H1 (cell line): ENCODE data around the gene MIER3. TPM values are rescaled to one million over a fixed set of nuclear protein-coding genes. Genes with fewer than 3 reads are reported as not detected.

Experiments
- CTCF ChIA-PET: fragments of 300-600 bp; sonication (Branson Sonifier 250); formaldehyde crosslinking; loops from one replicate; lab custom pipeline; 2021; ENCODE audit not compliant: partially characterized antibody; lab: Charles Lee
- POLR2A ChIA-PET: fragments of 300-600 bp; sonication (Branson Sonifier 250); formaldehyde crosslinking; loops from one replicate; lab custom pipeline; 2021; ENCODE audit warnings: inconsistent platforms; ENCODE audit not compliant: partially characterized antibody; lab: Charles Lee
- DNase-seq, 2 experiments: peaks; one replicate each; pipeline versions ENCODE4 v3.0.0 to v3.0.0-alpha.2; 2010 to 2022; ENCODE audit warnings: low spot score in 2 of 2, low read depth in 1 of 2, mixed read lengths in 1 of 2
- FAIRE-seq: peaks from 2 replicates; lab custom pipeline; 2011; peaks lifted over from hg19 to GRCh38; lab: Jason Lieb, UNC
- H2AFZ ChIP-seq: 2 replicates; pipeline ENCODE4 v1.8.1; 2012; ENCODE audit warnings: low read length, inconsistent platforms
- H2AK5ac ChIP-seq: 2 replicates; pipeline ENCODE4 v1.6.1; 2013; ENCODE audit warnings: low read depth, low read length
- H2BK120ac ChIP-seq: replicated peaks from 2 replicates; pipeline ENCODE3; 2013; ENCODE audit warnings: low read depth, low read length, inconsistent platforms
- H2BK12ac ChIP-seq: 2 replicates; pipeline ENCODE4 v1.6.1; 2013; ENCODE audit warnings: low read depth, low read length
- H2BK15ac ChIP-seq: 2 replicates; pipeline ENCODE4 v1.6.1; 2013; ENCODE audit warnings: low read length
- H2BK20ac ChIP-seq: 2 replicates; pipeline ENCODE4 v1.6.1; 2013; ENCODE audit warnings: low read length
- H2BK5ac ChIP-seq: 2 replicates; pipeline ENCODE4 v1.6.1; 2013; ENCODE audit warnings: low read depth, low read length
- H3K14ac ChIP-seq: 2 replicates; pipeline ENCODE4 v1.6.1; 2013; ENCODE audit warnings: inconsistent platforms; ENCODE audit not compliant: insufficient read length
- H3K18ac ChIP-seq: 2 replicates; pipeline ENCODE4 v1.6.1; 2013; ENCODE audit warnings: low read length; ENCODE audit errors: extremely low read depth
- H3K23ac ChIP-seq: 2 replicates; pipeline ENCODE4 v1.6.1; 2013; ENCODE audit warnings: inconsistent platforms; ENCODE audit not compliant: insufficient read length
- H3K23me2 ChIP-seq: 2 replicates; pipeline ENCODE4 v1.6.1; 2013; ENCODE audit warnings: low read depth, low read length
- H3K27ac ChIP-seq: 2 replicates; pipeline ENCODE4 v1.6.1; 2011; ENCODE audit warnings: low read depth, low read length, inconsistent platforms
- H3K27me3 ChIP-seq, 4 experiments: replicated peaks in 1 of 4; 1 replicate in 1 of 4; 2 replicates in 3 of 4; pipeline versions ENCODE4 v1.6.1 to v1.8.1; 2011 to 2013; ENCODE audit warnings: low read length in 3 of 4, mild to moderate bottlenecking in 3 of 4, inconsistent platforms in 2 of 4, mixed read lengths in 2 of 4, moderate library complexity in 1 of 4; ENCODE audit not compliant: control insufficient read depth in 3 of 4, insufficient read depth in 3 of 4; ENCODE audit errors: extremely low read depth in 1 of 4
- H3K36me3 ChIP-seq, 4 experiments: 2 replicates each; pipeline versions ENCODE4 v1.6.1 to v1.8.1; 2011 to 2013; ENCODE audit warnings: mild to moderate bottlenecking in 4 of 4, low read length in 3 of 4, moderate library complexity in 2 of 4, control low read depth in 1 of 4, inconsistent platforms in 1 of 4; ENCODE audit not compliant: insufficient read depth in 4 of 4, control insufficient read depth in 2 of 4
- H3K4ac ChIP-seq: replicated peaks from 2 replicates; pipeline ENCODE3; 2013; ENCODE audit warnings: low read length, low read depth, mixed read lengths, inconsistent platforms; ENCODE audit not compliant: insufficient read length
- H3K4me1 ChIP-seq, 4 experiments: replicated peaks in 1 of 4; 1 replicate in 1 of 4; 2 replicates in 3 of 4; pipeline versions ENCODE4 v1.6.1 to v1.8.1; 2011 to 2013; ENCODE audit warnings: low read length in 3 of 4, inconsistent platforms in 2 of 4, mixed read lengths in 1 of 4; ENCODE audit not compliant: insufficient read depth in 4 of 4, control insufficient read depth in 3 of 4
- H3K4me2 ChIP-seq, 2 experiments: 2 replicates each; pipeline versions ENCODE4 v1.6.1 to v1.8.1; 2011 to 2013; ENCODE audit warnings: low read depth in 2 of 2, low read length in 2 of 2, control low read depth in 1 of 2, inconsistent platforms in 1 of 2, mild to moderate bottlenecking in 1 of 2; ENCODE audit not compliant: insufficient read depth in 1 of 2
- H3K4me3 ChIP-seq, 4 experiments: fragments of 200-600, 300-600 bp in 1 of 4; sonication (generic), shearing (Covaris generic), sonication (Bioruptor Twin) in 1 of 4; 2 replicates each; pipeline versions ENCODE4 v1.5.1 to v1.8.1; 2011 to 2016; ENCODE audit warnings: low read length in 4 of 4, low read depth in 3 of 4, control low read depth in 2 of 4, inconsistent platforms in 2 of 4, mild to moderate bottlenecking in 2 of 4, mixed read lengths in 1 of 4, moderate library complexity in 1 of 4; ENCODE audit not compliant: insufficient read depth in 2 of 4; ENCODE audit errors: extremely low read depth in 1 of 4
- H3K56ac ChIP-seq: replicated peaks from 2 replicates; pipeline ENCODE3; 2013; ENCODE audit warnings: low read depth, mild to moderate bottlenecking, mixed read lengths, low read length, inconsistent platforms; ENCODE audit not compliant: insufficient read length
- H3K79me1 ChIP-seq: 2 replicates; pipeline ENCODE4 v1.6.1; 2013; ENCODE audit warnings: low read depth, low read length, control low read depth
- H3K79me2 ChIP-seq, 2 experiments: 2 replicates each; pipeline versions ENCODE4 v1.6.1 to v1.8.1; 2012 to 2013; ENCODE audit warnings: low read length in 2 of 2, mild to moderate bottlenecking in 2 of 2, inconsistent platforms in 1 of 2; ENCODE audit not compliant: insufficient read depth in 2 of 2, control insufficient read depth in 1 of 2
- H3K9ac ChIP-seq, 4 experiments: replicated peaks in 1 of 4; 1 replicate in 1 of 4; 2 replicates in 3 of 4; pipeline versions ENCODE4 v1.6.1 to v1.8.1; 2011 to 2013; ENCODE audit warnings: low read depth in 3 of 4, low read length in 3 of 4, control low read depth in 2 of 4, mild to moderate bottlenecking in 2 of 4, moderate library complexity in 2 of 4, inconsistent platforms in 1 of 4; ENCODE audit errors: extremely low read depth in 1 of 4
- H3K9me3 ChIP-seq, 2 experiments: 2 replicates each; pipeline versions ENCODE4 v1.6.1 to v1.8.1; 2012 to 2013; ENCODE audit warnings: mild to moderate bottlenecking in 2 of 2, moderate library complexity in 2 of 2, control low read depth in 1 of 2, inconsistent platforms in 1 of 2, low read depth in 1 of 2, low read length in 1 of 2, mixed read lengths in 1 of 2; ENCODE audit not compliant: insufficient read depth in 2 of 2
- H4K20me1 ChIP-seq, 2 experiments: replicated peaks in 1 of 2; 2 replicates each; pipeline versions ENCODE3 to v1.8.1; 2011 to 2013; ENCODE audit warnings: inconsistent platforms in 2 of 2, low read length in 2 of 2, mild to moderate bottlenecking in 1 of 2; ENCODE audit not compliant: insufficient read depth in 2 of 2, control insufficient read depth in 1 of 2
- H4K5ac ChIP-seq: 2 replicates; pipeline ENCODE4 v1.6.1; 2013; ENCODE audit warnings: low read length, low read depth, mixed read lengths, inconsistent platforms; ENCODE audit not compliant: insufficient read length
- H4K8ac ChIP-seq: 2 replicates; pipeline ENCODE4 v1.8.0; 2013; ENCODE audit warnings: mild to moderate bottlenecking, moderate library complexity, low read length, inconsistent platforms; ENCODE audit not compliant: insufficient read depth; ENCODE audit errors: extremely low read depth
- H4K91ac ChIP-seq: replicated peaks from 2 replicates; pipeline ENCODE3; 2013; ENCODE audit warnings: low read length, mixed read lengths, inconsistent platforms; ENCODE audit not compliant: insufficient read length
- BACH1 ChIP-seq: IDR thresholded peaks from 2 replicates; pipeline ENCODE4 v1.6.1; 2012; ENCODE audit warnings: low read length, improper control_type of control experiment
- BRCA1 ChIP-seq: IDR thresholded peaks from 2 replicates; pipeline ENCODE4 v1.6.1; 2012; ENCODE audit warnings: low read depth, low read length, improper control_type of control experiment
- CBX8 ChIP-seq: fragments of 300-800, 300-1000 bp; sonication (generic); IDR thresholded peaks from 2 replicates; pipeline ENCODE4 v1.7.1; 2016; ENCODE audit warnings: low read depth, low read length, borderline replicate concordance
- CHD2 ChIP-seq: IDR thresholded peaks from 2 replicates; pipeline ENCODE4 v1.6.1; 2012; ENCODE audit warnings: low read length, improper control_type of control experiment
- GABPA ChIP-seq: IDR thresholded peaks from 2 replicates; pipeline ENCODE4 v1.6.1; 2011; ENCODE audit warnings: mild to moderate bottlenecking, low read length, moderate library complexity, borderline replicate concordance; ENCODE audit not compliant: insufficient read depth
- KDM4A ChIP-seq: IDR thresholded peaks from one replicate; pipeline ENCODE4 v1.7.1; 2012; ENCODE audit warnings: low read depth, mild to moderate bottlenecking, moderate library complexity, low read length, inconsistent platforms; ENCODE audit not compliant: severe bottlenecking
- POLR2AphosphoS5 ChIP-seq: IDR thresholded peaks from 2 replicates; pipeline ENCODE4 v1.6.1; 2011; ENCODE audit warnings: low read depth, low read length
- RNF2 ChIP-seq: fragments of 200-900, 300-1000 bp; sonication (generic); IDR thresholded peaks from 2 replicates; pipeline ENCODE4 v1.7.1; 2016; ENCODE audit warnings: borderline replicate concordance, low read depth, mild to moderate bottlenecking, antibody characterized with exemption, low read length; ENCODE audit not compliant: poor library complexity, severe bottlenecking; ENCODE audit errors: missing control alignments
- TAF1 ChIP-seq: IDR thresholded peaks from 2 replicates; pipeline ENCODE4 v1.6.1; 2011; ENCODE audit warnings: mild to moderate bottlenecking, low read depth, low read length
- WGBS, 2 experiments: shearing (Covaris generic) in 1 of 2; methylation state at CpG; one replicate each; pipeline versions ENCODE4 v1.1.6 to v1.1.7; 2013 to 2015; ENCODE audit warnings: low lambda C conversion rate in 2 of 2, mixed read lengths in 2 of 2, inconsistent platforms in 1 of 2, low coverage in 1 of 2, missing lambda C conversion rate in 1 of 2; ENCODE audit not compliant: insufficient replicate concordance in 2 of 2, insufficient coverage in 1 of 2, insufficient read length in 1 of 2; ENCODE audit errors: extremely low coverage in 1 of 2, missing lambda C conversion rate in 1 of 2; 5-methylcytosine and 5-hydroxymethylcytosine counted together
- polyA plus RNA-seq, 7 experiments: library from polyadenylated mRNA; depleted of rRNA in 3 of 7; stranded (reverse) in 5 of 7; unstranded in 2 of 7; fragments of >200 nt in 5 of 7; fragments of 200-250 nt in 2 of 7; gene quantifications; 1 replicate in 5 of 7; 2 replicates in 1 of 7; 4 replicates in 1 of 7; pipeline versions ENCODE4 v1.2.1 to v1.2.3, GENCODE V29; 2011 to 2013; ENCODE audit warnings: missing spikeins in 2 of 7, mixed read lengths in 2 of 7
- total RNA-seq: library from RNA; stranded (reverse); fragmentation: NEBNext Ultra II Directional; extraction: Animal tissue kit (Norgen Biotek cat#: 25700); gene quantifications from 2 replicates; pipeline ENCODE4 v1.2.1, GENCODE V29; 2021

Gene MIER3
- total and polyA plus RNA-seq, 2 of the 8 experiments (the other 6 are each of a cell fraction or from before 2014, with no cell fraction given): 9.6 to 33.3 TPM

- no peak overlapping the region for H4K91ac ChIP-seq
- no peak overlapping the region for H3K27ac ChIP-seq
- no peak overlapping the region for H4K5ac ChIP-seq
- H2BK120ac ChIP-seq: no peak overlapping the region
- no peak overlapping the region for H3K4me2 ChIP-seq
- no peak overlapping the region for H2AK5ac ChIP-seq
- no peaks in the 10 kb centered on the region for H3K79me1 ChIP-seq
- H3K27me3 ChIP-seq: no peaks in the 10 kb centered on the region
- no peak overlapping the region for H2AFZ ChIP-seq
- no peak overlapping the region for H3K4ac ChIP-seq
- ChIA-PET CTCF (interaction anchor here (2.3 kb wide), 1 partner anchor 37 kb away, joined by 7 read pairs; no protein-coding TSS in a partner anchor), POLR2A (no interaction called here)
- H3K18ac ChIP-seq: no peak overlapping the region
- H2BK5ac ChIP-seq: no peak overlapping the region
- no peak overlapping the region for H2BK20ac ChIP-seq
- H2BK12ac ChIP-seq: no peak overlapping the region
- H3K23ac ChIP-seq: no peak overlapping the region
- no peaks in the 10 kb centered on the region for H3K79me2 ChIP-seq
- H3K14ac ChIP-seq: no peak overlapping the region
- no peak for FAIRE-seq
- no peak overlapping the region for H2BK15ac ChIP-seq
- no peak overlapping the region for H3K4me3 ChIP-seq
- H3K4me1 ChIP-seq: no peaks in the 10 kb centered on the region
- H4K8ac ChIP-seq: no peak overlapping the region
- no peak for DNase-seq
- H3K36me3 ChIP-seq: no peaks in the 10 kb centered on the region
- H3K56ac ChIP-seq: no peak overlapping the region
- H3K9me3 ChIP-seq: no peaks in the 10 kb centered on the region
- H3K23me2 ChIP-seq: no peaks in the 10 kb centered on the region
- 85% methylated on average over 4 of the region's 4 CpGs; no CpG with 5 or more reads in 1 of the 2 experiments for WGBS, 2 experiments
- H4K20me1 ChIP-seq: no peaks in the 10 kb centered on the region
- H3K9ac ChIP-seq: no peak overlapping the region
- TF ChIP-seq CHD2: no peak
- no peak for TF ChIP-seq KDM4A
- no peak for TF ChIP-seq POLR2AphosphoS5
- no peak for TF ChIP-seq CBX8
- TF ChIP-seq TAF1: no peak
- TF ChIP-seq RNF2: no peak
- TF ChIP-seq BRCA1: no peak
- TF ChIP-seq GABPA: no peak
- TF ChIP-seq BACH1: no peak
Measured at GRCh38 chr5:56959326-56959725, 7.4 kb upstream of the MIER3 start.
